Renal cortical epithelial cell (primary cell): ENCODE measurements around the gene COCH. TPM values are rescaled to one million over a fixed set of nuclear protein-coding genes. Genes with fewer than 3 reads are reported as not detected.
"Not testable (repeated sequence)": the region's sequence is repeated elsewhere in the genome, so short reads cannot be mapped to it uniquely, and the experiment has no call there.

Experiments used
- DNase-seq: peaks from one replicate; pipeline ENCODE4 v3.0.0-alpha.2; 2011; ENCODE audit warnings: low read depth
- total RNA-seq: library from RNA; depleted of rRNA; stranded (reverse); fragments of >200 nt; gene quantifications from 2 replicates; pipeline ENCODE4 v1.2.3, GENCODE V29; 2014

COCH gene
- total RNA-seq, 1 donor from 2014 or later: 1.0 TPM

DNA sequence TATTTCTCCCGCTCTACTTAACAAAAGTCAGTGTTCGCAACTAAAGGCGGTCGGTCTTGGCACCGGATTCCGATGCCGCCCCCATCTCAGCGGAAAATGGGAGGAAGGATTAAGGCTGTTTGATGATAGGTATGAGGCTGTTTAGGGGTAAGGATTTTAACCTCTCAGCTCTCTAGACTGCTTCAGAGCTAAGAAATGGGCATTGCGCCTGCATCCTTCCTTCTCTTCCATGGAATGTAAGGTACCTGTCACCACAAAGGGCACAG is 1.4 kb downstream of the COCH start:
- DNase-seq: no peak

DNA sequence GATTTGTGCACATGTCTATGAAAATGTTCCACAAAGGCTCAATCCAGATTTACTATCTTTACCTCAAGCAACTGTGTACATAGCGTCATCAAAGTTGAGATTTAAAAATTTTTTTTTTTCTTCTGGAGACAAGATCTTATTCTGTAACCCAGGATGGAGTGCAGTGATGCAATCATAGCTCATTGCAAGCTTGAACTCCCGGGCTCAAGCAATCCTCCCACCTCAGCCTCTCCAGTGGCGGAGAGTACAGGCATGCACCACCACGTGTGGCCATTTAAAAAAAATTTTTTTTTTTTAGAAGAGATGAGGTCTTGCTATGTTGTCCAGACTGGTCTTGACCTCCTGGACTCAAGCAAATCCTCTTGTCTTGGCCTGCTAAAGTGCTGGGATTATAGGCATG is 2.3 kb downstream of the COCH start:
- DNase-seq: no peak

DNA sequence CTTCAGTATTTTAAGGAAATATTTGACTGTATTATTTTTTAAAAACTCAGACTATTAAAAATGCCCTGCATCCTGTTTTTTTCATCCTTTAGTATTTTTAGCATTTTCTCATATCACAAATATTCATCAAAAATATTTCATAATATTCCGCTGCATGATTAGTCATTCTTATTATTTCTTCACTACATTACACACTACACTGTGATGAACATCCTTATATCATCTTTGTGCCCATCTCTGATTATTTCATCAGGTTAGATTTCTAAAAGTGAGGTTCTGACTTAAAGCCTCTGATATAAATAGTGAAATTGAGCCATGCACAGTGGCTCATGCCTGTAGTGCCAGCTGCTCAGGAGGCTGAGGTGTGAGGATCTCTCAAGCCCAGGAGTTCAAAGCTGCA is 8.1 kb downstream of the COCH start:
- DNase-seq: no peak

DNA sequence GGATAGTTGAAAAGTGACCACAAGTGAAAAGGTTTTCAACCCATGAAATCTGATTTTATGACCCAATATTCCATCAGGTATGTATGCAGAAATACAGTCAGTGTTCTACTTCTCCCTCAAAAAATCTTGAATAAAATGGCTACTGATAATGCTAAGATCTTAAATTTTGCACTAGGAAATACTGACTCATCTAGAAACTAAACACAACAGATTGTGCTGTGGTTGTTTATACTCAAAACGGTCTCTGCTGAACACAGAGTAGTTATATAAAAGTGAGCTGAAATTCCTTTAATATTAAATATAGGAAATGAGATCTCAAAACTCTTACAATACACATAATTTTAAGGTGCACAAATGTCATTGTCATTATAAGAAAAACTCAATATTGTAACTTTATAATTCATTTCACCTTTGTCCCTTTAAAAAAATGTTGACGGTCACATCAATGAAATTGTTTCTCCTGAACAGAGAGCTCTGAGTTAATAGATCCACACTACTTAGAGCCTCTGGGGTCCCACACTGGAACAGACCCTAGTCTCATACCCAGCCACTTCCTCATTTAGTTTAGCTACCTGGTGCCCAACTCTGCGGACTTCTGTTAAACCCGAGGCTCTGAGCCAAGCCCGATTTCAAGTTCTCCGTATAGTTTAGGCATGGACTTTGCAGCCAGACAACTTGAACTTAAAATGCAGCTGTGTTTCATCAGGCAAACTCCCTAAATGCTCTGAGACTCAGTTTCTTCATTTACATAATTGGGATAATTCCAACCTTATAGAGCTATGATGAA is 9.3 kb downstream of the COCH start:
- DNase-seq: no peak

DNA sequence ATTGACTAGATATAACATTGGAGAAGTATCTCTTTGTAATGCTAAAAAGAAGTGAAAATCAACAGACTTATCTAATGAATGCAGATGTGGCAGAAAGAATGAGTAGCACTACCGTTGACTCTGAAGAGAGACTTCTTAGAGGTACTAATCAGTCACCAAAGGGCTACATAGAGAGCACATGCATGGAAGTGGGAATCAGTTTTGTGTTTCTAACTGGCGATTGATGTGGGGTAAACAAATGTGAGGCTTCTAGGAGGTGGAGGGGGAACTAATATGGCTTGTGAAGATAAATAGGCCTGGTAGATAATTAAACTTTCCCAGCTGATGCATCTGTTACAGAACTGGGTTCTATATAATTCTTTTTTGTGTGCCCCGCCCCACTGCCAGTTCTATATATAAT is 10.5 kb downstream of the COCH start:
- no peak for DNase-seq

DNA sequence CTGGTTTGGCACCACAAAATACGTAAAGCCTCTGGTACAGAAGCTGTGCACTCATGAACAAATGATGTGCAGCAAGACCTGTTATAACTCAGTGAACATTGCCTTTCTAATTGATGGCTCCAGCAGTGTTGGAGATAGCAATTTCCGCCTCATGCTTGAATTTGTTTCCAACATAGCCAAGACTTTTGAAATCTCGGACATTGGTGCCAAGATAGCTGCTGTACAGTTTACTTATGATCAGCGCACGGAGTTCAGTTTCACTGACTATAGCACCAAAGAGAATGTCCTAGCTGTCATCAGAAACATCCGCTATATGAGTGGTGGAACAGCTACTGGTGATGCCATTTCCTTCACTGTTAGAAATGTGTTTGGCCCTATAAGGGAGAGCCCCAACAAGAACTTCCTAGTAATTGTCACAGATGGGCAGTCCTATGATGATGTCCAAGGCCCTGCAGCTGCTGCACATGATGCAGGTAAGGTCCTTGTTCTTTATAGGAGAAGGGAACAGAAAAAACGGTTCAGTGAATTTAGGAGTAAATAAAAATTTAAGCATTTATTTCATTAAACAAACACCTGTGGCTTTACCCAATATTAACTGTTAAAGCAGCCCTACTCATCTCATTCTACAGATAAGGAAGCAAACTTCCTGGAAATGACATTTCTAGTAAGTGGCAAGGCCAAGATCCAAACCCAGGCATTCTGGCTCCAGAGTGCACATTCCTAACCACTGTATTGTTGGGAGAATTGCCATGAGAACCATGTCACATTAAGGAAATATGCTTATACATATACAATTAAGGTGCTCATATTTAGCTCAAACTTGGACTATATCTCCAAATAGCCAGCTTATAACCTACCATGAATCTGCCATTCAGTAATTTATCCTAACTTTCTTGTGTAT is 11.7 kb downstream of the COCH start:
- DNase-seq: no peak

DNA sequence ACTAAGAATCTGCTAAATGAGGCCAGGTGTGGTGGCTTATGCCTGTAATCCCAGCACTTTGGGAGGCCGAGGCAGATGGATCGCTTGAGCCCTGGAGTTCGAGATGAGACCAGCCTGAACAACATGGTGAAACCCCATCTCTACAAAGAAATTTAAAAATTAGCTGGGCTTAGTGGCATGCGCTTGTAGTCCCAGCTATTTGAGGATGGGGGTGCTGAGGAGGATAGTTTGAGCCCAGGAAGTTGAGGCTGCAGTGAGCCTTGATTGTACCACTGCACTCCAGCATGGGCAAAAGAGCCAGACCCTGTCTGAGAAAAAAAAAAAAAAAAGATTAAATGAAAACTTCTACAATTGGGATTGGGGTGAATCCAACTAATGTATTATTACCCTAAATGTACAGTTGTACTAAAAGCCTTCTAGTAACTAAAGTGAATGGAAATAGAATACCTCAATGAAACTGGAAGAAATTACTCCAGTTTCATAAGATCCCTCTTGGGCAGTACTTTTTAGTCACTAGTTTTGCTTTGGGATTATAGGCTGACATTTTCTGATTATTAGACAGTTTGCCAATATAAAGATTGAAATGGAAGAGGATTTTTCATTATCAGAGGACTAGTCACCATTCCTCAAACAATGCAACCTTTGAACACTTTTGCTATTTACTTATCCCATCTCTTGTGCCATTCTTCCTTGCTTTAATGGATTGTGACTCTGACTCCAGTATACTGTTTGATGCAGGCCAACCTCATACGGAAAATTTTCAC is 14.3 kb downstream of the COCH start:
- no peak for DNase-seq

DNA sequence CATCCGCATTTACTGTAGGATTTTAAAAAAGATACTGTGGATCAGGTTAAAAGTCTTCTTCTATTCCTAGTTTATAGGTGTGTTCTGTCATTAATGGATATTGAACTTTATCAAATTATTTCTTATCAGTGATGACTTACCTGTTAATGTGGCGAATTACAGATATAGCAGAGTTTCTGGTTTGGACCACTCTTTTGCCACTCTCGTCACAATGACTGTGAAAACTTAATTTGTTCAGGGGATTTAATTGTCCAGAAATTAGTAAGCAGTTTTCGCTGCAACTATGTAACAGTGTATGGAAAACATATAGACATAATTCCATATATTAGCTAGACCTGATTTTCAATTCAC is 14.9 kb downstream of the COCH start:
- DNase-seq: no peak

DNA sequence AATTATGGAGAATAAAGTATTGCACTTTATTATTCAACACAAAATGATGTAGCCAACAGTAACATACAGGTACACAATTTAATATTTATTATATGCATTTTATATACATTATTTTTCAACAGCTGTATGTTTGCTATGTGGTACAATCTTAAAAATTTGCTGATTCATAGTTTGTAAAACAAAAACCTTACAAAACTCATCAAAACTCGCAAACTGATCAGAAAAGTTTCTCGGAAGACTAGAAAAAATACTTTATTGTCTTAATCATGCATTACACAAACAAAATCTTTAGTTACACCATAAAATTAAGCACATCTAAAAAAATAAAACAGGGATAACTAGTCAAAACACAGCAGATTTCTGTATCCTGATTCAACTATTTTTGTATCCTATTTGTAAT is 19.5 kb downstream of the COCH start:
- no peak for DNase-seq

DNA sequence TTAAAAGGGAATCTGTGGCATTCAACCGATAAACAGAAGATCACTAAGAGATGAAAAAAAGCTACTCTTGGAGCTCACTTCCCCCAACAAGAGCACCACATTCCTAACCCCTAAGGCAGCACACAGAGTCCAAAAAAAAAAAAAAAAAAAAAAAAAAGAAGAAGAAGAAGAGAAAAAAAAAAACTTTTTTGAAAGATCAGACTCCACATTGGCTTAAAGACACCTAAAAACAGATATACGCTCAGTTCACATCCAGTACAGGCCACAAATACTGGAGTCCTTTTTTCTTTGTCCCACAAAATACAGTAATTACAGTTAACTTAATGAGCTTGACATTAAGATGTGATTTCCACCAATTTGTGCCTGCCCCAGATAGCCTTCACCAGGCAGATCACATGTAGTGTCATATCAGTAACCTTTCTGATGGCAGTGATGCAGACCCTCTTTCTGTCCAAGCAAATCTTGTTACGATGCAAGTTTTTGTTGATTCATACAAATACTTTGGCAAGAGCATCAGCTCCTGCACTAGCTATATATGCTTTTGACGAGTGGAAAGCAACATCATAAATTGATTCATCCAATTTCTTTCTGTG is 20.7 kb downstream of the COCH start:
- no peak for DNase-seq

DNA sequence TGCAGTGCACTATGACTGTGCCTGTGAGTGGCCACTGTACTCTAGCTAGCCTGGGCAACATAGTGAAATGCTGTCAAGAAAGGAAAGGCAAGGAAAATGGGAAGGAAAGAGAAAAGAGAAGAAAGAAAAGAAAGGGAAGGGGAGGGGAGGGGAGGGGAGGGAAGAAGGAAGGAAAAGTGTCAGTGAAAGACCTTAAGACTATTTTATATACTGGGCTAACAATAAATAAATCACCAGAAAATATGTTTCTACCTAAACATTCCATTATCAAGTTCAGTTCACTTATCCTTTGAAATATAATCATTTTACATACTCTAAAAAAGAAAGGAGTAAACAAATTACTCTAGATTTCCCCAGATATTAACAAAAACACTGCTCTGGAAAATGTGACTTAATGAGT is 22.1 kb downstream of the COCH start:
- DNase-seq: no peak

DNA sequence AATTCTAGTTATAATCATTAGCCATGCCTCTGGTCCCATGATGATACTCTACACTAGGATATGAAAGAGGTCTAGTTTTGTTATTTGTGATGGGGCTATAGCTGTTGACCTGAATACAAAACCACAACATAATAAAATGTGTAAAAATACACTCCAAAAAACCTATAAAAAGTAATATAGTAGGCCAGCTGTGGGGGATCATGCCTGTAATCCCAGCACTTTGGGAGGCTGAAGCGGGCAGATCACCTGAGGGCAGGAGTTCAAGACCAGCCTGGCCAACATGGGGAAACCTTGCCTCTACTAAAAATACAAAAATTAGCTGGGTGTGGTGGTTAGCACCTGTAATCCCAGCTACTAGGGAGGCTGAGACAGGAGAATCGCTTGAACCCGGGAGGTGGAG is 22.8 kb downstream of the COCH start:
- DNase-seq: not testable (repeated sequence)

DNA sequence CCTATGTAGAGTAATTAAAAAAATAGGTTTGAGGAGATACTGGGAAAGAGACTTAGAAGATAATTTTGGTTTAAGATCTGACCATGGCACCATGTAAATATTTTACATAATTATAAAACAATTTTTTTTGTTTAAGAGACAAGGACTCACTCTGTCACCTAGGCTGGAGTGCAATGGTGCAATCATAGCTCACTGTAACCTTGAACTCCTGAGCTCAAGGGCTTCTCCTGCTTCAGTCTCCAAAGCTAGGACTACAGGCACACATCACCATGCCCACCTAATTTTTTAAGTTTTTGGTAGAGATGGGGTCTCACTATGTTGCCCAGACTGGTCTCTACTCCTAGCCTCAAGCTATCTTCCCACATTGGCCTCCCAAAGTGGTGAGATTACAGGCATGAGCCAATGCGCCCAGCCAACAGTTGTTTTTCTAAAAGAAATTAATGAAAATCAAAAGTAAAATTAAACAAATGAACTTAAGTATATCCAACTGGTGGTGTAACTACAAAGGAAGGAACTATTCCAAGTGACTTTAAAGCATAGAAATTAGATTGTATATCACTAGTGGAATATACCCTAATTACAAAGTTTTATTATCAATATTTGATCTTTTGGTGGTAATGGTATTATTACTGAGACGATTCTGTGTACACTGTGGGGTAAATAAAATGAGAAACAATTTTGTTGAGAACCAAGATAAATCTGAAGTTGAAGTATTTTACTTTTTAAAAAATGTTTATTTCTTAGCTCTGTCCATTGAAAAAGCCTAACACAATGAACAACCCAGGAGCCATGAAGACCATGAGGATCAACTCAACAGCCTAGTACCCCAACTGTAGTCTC is 29.1 kb downstream of the COCH start:
- DNase-seq: no peak

DNA sequence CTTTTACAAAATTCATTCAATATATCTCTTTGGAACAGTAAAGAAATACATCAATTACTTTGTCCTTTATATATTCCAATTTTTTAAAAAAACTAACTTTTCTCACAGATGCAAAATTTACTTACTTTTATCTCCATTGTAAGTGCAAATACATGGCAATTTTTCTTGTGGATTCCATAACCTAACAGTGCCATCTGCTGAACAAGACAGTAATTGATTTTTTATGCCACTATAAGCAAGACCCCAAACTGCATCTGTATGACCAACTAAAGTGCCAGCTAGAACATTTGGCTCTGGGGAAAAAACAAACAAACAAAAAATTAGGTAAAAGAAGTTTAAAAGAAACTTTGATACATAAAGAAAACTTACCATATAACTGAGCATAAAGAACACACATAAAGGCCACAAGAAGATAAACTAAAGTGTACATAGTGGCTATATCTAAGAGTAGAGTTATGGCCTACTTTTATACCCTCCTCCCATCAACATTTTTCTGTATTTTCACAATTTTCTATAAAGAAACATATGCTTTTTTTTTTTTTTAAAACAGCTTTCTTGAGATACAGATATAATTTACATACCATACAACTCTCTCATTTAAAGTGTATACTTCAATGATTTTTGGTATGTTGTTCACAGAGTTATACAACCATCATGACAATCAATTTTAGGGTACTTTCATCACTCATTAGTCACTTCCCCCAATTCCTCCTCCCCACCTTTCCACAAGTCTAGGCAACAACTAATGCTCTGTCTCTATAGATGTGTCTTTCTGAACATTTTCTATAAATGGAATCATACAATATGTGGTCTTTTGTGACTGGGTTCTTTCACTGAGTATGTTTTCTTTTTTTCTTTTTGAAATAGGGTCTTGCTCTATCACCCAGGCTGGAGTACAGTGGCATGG is 32.6 kb downstream of the COCH start:
- DNase-seq: peak; percentile 27

DNA sequence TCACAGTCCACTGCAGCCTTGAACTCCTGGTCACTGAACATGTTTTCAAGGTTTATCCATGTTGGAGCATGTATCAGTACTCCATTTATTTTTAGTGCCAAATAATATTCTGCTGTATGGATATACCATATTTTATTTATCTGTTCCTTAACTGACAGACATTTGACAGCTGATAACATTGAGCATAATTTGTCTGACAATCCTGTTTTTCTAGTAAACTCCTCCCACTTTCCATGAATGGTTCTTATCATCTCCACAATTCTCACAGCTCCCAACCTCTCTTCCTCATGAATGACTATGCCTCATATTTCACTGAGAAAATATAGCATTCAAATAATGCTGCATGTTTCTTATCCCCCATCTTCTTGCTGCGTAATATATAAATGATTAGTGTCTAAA is 33.3 kb downstream of the COCH start:
- no peak for DNase-seq

DNA sequence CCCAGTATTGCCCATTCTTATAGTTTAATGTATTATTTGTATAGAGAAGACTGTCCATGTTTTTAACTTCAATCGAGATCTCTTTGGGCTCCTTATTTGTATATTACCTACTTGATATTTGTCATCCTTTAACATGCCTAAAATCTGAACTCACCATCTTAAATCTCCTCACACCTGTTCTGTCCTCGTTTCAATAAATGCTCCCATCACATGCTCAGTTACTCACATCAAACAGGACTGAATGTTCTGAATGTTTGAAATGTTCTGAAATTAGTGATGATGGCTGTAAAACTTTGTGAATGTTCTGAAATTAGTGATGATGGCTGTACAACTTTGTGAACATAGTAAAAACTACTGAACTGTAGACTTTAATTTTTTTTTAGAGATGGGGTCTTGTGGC is 34.5 kb downstream of the COCH start:
- no peak for DNase-seq

DNA sequence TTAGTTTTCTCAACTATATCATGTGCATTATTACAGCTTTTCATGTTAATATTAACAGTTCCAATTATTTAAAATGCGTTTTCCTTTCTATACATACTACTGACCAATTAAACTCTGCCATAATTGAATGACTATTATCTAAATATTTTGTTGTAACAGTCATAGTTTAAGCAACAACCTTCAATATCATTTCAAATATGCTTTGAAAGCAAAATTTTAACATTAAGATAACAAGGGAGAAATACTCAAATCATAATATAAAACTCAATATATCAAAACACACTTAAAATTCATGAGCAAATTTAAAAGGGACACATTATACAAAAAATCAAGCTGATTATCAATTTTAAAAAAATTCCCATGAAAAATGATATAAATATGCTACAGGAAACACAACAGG is 40.5 kb downstream of the COCH start:
- DNase-seq: no peak

DNA sequence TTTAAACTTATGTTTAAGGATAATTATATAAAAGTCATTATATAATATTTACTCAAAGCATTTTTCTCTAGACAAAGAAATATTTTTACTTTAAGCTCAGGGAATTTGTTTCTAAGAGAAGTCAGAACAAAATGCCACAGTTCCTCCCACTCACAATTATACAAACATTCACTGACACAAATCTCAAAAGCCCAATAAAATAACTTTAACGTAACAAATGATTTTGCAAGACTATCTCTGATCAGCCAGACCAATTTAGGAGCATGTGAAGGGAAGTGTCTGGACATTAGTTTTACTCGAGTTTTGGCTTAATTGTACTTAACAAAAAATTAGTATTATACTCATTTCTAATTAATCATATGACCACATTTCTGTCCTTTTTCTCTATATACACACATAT is 41.2 kb downstream of the COCH start:
- no peak for DNase-seq

DNA sequence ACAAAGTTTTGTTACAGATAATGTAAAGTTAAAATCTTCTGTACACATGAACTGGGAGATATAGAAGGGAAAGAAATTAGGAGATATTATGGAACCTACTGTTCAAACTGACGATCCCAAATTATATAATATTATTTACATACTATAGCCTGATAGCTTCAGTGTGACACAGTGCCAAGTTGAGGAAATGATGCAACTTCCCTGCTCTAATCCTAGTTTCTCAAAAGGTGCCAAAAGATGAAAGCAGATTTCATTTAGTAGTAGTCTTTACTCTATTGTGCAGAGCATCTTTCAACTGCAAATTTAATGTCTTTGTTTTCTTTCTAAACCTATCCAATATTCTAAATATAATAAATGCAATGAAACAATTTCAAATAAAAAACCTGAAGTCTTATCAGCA is 46.9 kb downstream of the COCH start:
- DNase-seq: no peak

DNA sequence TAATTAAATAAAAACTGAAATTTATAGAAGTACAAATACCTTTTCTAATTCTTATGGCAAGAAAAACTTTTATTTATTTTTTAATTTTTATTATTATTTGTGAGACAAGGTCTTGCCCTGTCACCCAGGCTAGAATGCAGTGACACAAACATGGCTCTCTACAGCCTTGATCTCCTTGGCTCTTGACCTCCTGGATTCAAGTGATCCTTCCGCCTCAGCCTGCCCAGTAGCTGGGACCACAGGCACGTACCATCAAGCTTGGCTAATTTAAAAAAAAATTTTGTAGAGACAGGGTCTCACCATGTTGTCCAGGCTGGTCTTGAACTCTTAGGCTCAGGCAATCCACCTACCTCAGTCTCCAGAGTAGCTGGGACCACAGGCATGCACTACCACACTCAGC is 47.4 kb downstream of the COCH start:
- DNase-seq: no peak
